Esophagus squamous epithelium (tissue), 4 donors: ENCODE measurements around the gene KREMEN1.

ENCODE experiments used
- POLR2A ChIP-seq, 4 donors: fragments of 450-650 bp; IDR thresholded peaks; one replicate each; pipeline ENCODE4 v1.6.1; 2017; ENCODE audit warnings: antibody characterized with exemption in 4 of 4, mild to moderate bottlenecking in 4 of 4, moderate library complexity in 3 of 4
- TF ChIP-seq, protein P1 (sequence below), 6 experiments: fragments of 450-650 bp in 4 of 6; fragments of 200-600 bp in 2 of 6; sonication (generic) in 2 of 6; IDR thresholded peaks; one replicate each; pipeline ENCODE4 v1.5.1; 2016 to 2019; ENCODE audit warnings: antibody characterized with exemption in 6 of 6, mild to moderate bottlenecking in 4 of 6, moderate library complexity in 4 of 6

DNA sequence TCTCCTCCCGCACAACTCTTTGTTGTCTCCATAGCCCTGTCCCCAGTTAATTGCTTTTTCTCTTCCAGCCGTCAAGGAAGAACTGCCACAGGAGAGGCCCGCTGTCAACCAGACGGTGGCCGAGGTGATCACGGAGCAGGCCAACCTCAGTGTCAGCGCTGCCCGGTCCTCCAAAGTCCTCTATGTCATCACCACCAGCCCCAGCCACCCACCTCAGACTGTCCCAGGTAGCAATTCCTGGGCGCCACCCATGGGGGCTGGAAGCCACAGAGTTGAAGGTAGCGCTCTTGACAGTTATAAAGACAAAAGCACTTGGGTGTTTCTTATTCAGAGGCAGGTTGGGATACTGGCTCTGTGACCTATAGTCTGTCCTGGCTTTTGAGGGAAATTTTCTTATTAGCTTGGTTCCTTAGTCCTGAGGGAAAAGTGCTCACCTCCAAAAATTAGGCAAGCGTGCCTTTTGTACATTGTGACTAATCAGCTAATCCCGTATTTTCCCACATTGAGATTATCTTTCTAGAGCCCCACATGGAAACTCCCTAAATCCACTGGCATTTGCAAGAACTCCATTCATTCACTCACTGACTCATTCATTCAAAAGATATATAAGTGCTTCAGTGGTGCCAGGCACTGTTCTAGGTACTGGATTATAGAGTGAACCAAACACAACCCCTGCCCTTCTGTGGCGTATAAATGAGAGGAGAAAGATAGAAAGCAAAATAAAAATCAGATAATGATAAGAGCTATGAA, 65.9 kb downstream of the KREMEN1 start:
- TF ChIP-seq, protein P1, sequence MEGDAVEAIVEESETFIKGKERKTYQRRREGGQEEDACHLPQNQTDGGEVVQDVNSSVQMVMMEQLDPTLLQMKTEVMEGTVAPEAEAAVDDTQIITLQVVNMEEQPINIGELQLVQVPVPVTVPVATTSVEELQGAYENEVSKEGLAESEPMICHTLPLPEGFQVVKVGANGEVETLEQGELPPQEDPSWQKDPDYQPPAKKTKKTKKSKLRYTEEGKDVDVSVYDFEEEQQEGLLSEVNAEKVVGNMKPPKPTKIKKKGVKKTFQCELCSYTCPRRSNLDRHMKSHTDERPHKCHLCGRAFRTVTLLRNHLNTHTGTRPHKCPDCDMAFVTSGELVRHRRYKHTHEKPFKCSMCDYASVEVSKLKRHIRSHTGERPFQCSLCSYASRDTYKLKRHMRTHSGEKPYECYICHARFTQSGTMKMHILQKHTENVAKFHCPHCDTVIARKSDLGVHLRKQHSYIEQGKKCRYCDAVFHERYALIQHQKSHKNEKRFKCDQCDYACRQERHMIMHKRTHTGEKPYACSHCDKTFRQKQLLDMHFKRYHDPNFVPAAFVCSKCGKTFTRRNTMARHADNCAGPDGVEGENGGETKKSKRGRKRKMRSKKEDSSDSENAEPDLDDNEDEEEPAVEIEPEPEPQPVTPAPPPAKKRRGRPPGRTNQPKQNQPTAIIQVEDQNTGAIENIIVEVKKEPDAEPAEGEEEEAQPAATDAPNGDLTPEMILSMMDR (IDR thresholded peaks at IDR 0.05), result no peak
- TF ChIP-seq POLR2A (IDR thresholded peaks at IDR 0.05), result no peak
